ENCODE measurements around the gene RAB31. TPM values are rescaled to one million over a fixed set of nuclear protein-coding genes. Genes with fewer than 3 reads are reported as not detected.

RAB31 gene
- total and polyA plus RNA-seq, 2 of the 13 experiments (the other 11 are each of a cell fraction or from before 2014, with no cell fraction given) = 1.1 to 1.7 TPM

DNA sequence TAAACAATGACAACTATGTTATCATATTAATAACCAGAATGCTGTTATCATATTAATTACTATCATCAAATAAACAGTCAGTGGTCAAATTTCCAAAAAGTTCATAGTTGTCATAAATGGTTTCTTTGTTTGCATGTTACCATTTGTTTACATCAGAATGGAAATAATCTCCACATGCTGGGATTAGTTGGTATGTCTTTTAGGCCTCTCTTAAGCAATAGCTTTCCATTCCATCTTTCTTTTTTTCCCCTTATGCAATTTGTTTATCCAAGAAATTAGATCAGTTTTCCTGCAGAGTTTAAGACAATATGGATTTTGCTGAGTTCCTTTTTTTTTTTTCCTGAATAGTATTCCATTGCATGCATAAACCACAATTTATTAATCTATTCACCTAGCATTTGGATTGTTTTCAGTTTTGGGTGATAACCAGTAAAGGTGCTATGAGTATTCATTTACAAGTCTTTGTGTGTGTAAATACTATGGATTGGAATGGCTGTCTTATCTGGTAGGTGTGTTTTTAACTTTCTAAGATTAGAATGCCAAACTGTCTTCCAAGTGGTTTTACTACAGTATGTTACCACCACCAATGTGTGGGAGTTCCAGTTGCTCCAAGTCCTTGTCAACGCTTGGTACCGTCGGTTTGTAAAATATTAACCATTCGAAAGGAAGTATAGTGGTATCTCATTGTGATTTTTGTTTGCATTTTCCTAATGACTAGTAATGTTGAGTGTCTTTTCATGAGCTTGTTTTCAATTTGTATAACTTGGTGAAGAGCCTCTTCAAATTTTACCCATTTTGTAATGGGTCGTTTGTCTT, 144.4 kb downstream of the RAB31 start:
- ChIA-PET CTCF (ENCODE audit: low intra/inter-chr PET ratio, low total read pairs) (no interaction called here), POLR2A (no interaction called here)
- TF ChIP-seq, protein P1, sequence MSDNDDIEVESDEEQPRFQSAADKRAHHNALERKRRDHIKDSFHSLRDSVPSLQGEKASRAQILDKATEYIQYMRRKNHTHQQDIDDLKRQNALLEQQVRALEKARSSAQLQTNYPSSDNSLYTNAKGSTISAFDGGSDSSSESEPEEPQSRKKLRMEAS (IDR thresholded peaks at IDR 0.05) = no peak
- no peak for TF ChIP-seq ZNF24 (IDR thresholded peaks at IDR 0.05)
- no peak for TF ChIP-seq ZNF501 (CRISPR knock-in tag; IDR thresholded peaks at IDR 0.05)
- TF ChIP-seq ZNF280D (CRISPR knock-in tag; IDR thresholded peaks at IDR 0.05) = no peak
- no peak for TF ChIP-seq DR1 (CRISPR knock-in tag; IDR thresholded peaks at IDR 0.05)
- no peak for TF ChIP-seq ZNF138 (CRISPR knock-in tag; IDR thresholded peaks at IDR 0.05; ENCODE audit: low read depth)
- TF ChIP-seq ZNF7 (CRISPR knock-in tag; IDR thresholded peaks at IDR 0.05) = peak; percentile 83
- no peak for TF ChIP-seq SRF (IDR thresholded peaks at IDR 0.05; ENCODE audit: low read depth, low read length)
- Histone ChIP-seq H4K20me1 (ENCODE audit: insufficient read depth, low read length) (no peaks in the 10 kb centered on the region), H3K27ac (ENCODE audit: extremely low read length, insufficient read depth, low read length) (no peak overlapping the region), H2AFZ (ENCODE audit: low read length) (no peak overlapping the region), H3K9me3 (ENCODE audit: low read length) (peaks cover 8% of the 10 kb centered on the region), H3K9ac (ENCODE audit: insufficient read depth, low read depth, low read length) (no peak overlapping the region), H3K4me1 (ENCODE audit: insufficient read depth, low read length) (peaks cover 33% of the 10 kb centered on the region), H3K27me3 (ENCODE audit: control insufficient read depth in 1 of 2, insufficient read depth in 2 of 2, low read length in 2 of 2) (no peaks in the 10 kb centered on the region; a peak in 1 of 5 replicates), H3K4me3 (replicated peaks in 1 of 3; ENCODE audit: insufficient read depth in 1 of 3, low read depth in 2 of 3, low read length in 3 of 3) (no peak overlapping the region), H3K36me3 (replicated peaks in 1 of 2; ENCODE audit: control insufficient read depth in 1 of 2, insufficient read depth in 2 of 2, low read length in 2 of 2) (no peaks in the 10 kb centered on the region), H3K79me2 (ENCODE audit: insufficient read depth, low read length) (no peaks in the 10 kb centered on the region), H3K4me2 (ENCODE audit: low read depth, low read length) (no peak overlapping the region)
- FAIRE-seq = no peak
- 80% methylated on average over 5 of the region's 5 CpGs for WGBS (ENCODE audit: low lambda C conversion rate)
- intact Hi-C loops (cut with micrococcal nuclease; ENCODE audit: unreplicated experiment) = no loop called here
- DNase-seq (ENCODE audit: low spot score) = no peak
- ATAC-seq = no peak
- in situ Hi-C loops (cut with HindIII; ENCODE audit: extremely low pct_ligation_motif_present, low pct_unique_long_range_greater_than_20kb) = no loop called here
- no TSS peak for BruUV-seq (replicated peaks)
